HG02852 (cell line): ENCODE measurements around the gene RAB17.

ENCODE experiments used
- ATAC-seq: cut with Tn5 transposase; IDR thresholded peaks from one replicate; pipeline ENCODE4 v1.9.1; 2021; ENCODE audit warnings: mild to moderate bottlenecking, moderate library complexity; ENCODE audit not compliant: unreplicated experiment

Gene RAB17

GRCh38 chr2:237590272-237591140, at the start of gene RAB17:
RAB17 (minus strand) TSS chr2:237590734; CDS start chr2:237586154, 4,580 bp downstream.
- ATAC-seq: no peak

- no peak for ATAC-seq
Measured at GRCh38 chr2:237639836-237640220, 49.3 kb upstream of the RAB17 start.

GRCh38 chr2:237639052-237639835, 48.7 kb upstream of the RAB17 start:
- ATAC-seq: no peak

- no peak for ATAC-seq
Measured at GRCh38 chr2:237638176-237638575, 47.6 kb upstream of the RAB17 start.

GRCh38 chr2:237637429-237638135, 47.0 kb upstream of the RAB17 start:
- ATAC-seq: no peak

- ATAC-seq: no peak
Measured at GRCh38 chr2:237636578-237636977, 46.0 kb upstream of the RAB17 start.

GRCh38 chr2:237633061-237633561, 42.6 kb upstream of the RAB17 start:
- no peak for ATAC-seq

- ATAC-seq: no peak
Measured at GRCh38 chr2:237631801-237632585, 41.5 kb upstream of the RAB17 start.

- no peak for ATAC-seq
Measured at GRCh38 chr2:237631007-237631785, 40.7 kb upstream of the RAB17 start.

- no peak for ATAC-seq
Measured at GRCh38 chr2:237630216-237631000, 39.9 kb upstream of the RAB17 start.

GRCh38 chr2:237629739-237630138, 39.2 kb upstream of the RAB17 start:
- no peak for ATAC-seq

- no peak for ATAC-seq
Measured at GRCh38 chr2:237629188-237629534, 38.6 kb upstream of the RAB17 start.

- ATAC-seq: no peak
Measured at GRCh38 chr2:237628247-237629187, 38.0 kb upstream of the RAB17 start.

- ATAC-seq: no peak
Measured at GRCh38 chr2:237627441-237628246, 37.1 kb upstream of the RAB17 start, which contains the start of gene LRRFIP1. LRRFIP1 (plus strand) TSS chr2:237627587; CDS start chr2:237627645, 58 bp downstream.

- ATAC-seq: no peak
Measured at GRCh38 chr2:237626813-237627440, 36.4 kb upstream of the RAB17 start.

GRCh38 chr2:237625777-237626176, 35.2 kb upstream of the RAB17 start:
- ATAC-seq: no peak
